Measurements from ENCODE around the gene TBX3.

Gene TBX3

GRCh38 chr12:114655934-114656749 lies 27.8 kb downstream of the TBX3 start:
- DNase-seq (ENCODE audit: low read depth) = peak; percentile 90
- H3K4me3 ChIP-seq (replicated peaks; ENCODE audit: low read depth, low read length) = no peak overlapping the region
- TF ChIP-seq CTCF (IDR thresholded peaks at IDR 0.05; ENCODE audit: low read length, missing control alignments) = no peak

GRCh38 chr12:114649585-114649984 lies 34.4 kb downstream of the TBX3 start:
- TF ChIP-seq CTCF (IDR thresholded peaks at IDR 0.05; ENCODE audit: low read length, missing control alignments) = no peak
- DNase-seq (ENCODE audit: low read depth) = no peak
- no peak overlapping the region for H3K4me3 ChIP-seq (replicated peaks; ENCODE audit: low read depth, low read length)

GRCh38 chr12:114648711-114649110 lies 35.3 kb downstream of the TBX3 start:
- DNase-seq (ENCODE audit: low read depth) = no peak
- H3K4me3 ChIP-seq (replicated peaks; ENCODE audit: low read depth, low read length) = no peak overlapping the region
- no peak for TF ChIP-seq CTCF (IDR thresholded peaks at IDR 0.05; ENCODE audit: low read length, missing control alignments)

GRCh38 chr12:114638790-114639435 lies 45.1 kb downstream of the TBX3 start:
- no peak for DNase-seq (ENCODE audit: low read depth)
- no peak for TF ChIP-seq CTCF (IDR thresholded peaks at IDR 0.05; ENCODE audit: low read length, missing control alignments)
- H3K4me3 ChIP-seq (replicated peaks; ENCODE audit: low read depth, low read length) = no peak overlapping the region

- TF ChIP-seq CTCF (IDR thresholded peaks at IDR 0.05; ENCODE audit: low read length, missing control alignments) = peak; percentile 51
- DNase-seq (ENCODE audit: low read depth) = peak; percentile 26
- H3K4me3 ChIP-seq (replicated peaks; ENCODE audit: low read depth, low read length) = no peak overlapping the region
These were observed 47.1 kb downstream of the TBX3 start for GRCh38 chr12:114636723-114637480.

- DNase-seq (ENCODE audit: low read depth) = no peak
These were observed 52.7 kb downstream of the TBX3 start for GRCh38 chr12:114631242-114631641.

More at GRCh38 chr12:114631242-114631641, 52.7 kb downstream of the TBX3 start:
- H3K4me3 ChIP-seq (replicated peaks; ENCODE audit: low read depth, low read length) = no peak overlapping the region
- TF ChIP-seq CTCF (IDR thresholded peaks at IDR 0.05; ENCODE audit: low read length, missing control alignments) = no peak

All from fibroblast of pulmonary artery (primary cell).